Endothelial cell (in vitro differentiated cells): ENCODE measurements around the gene DGCR2. TPM values are rescaled to one million over a fixed set of nuclear protein-coding genes. Genes with fewer than 3 reads are reported as not detected.

Experiments
- DNase-seq: peaks from one replicate; pipeline ENCODE4 v3.0.0; 2021; ENCODE audit warnings: low spot score
- H3K27ac Mint-ChIP-seq: one replicate; pipeline ENCODE4 v1.8.0; 2021; ENCODE audit warnings: mixed read lengths, inconsistent platforms; ENCODE audit not compliant: unreplicated experiment
- H3K27me3 Mint-ChIP-seq: one replicate; pipeline ENCODE4 v1.8.0; 2021; ENCODE audit warnings: mild to moderate bottlenecking, moderate library complexity, mixed read lengths, inconsistent platforms; ENCODE audit not compliant: unreplicated experiment
- H3K36me3 Mint-ChIP-seq: one replicate; pipeline ENCODE4 v1.8.0; 2021; ENCODE audit warnings: mild to moderate bottlenecking, low read depth, mixed read lengths, inconsistent platforms; ENCODE audit not compliant: unreplicated experiment
- H3K4me1 Mint-ChIP-seq: one replicate; pipeline ENCODE4 v1.8.0; 2021; ENCODE audit warnings: mild to moderate bottlenecking, mixed read lengths, inconsistent platforms; ENCODE audit not compliant: unreplicated experiment
- H3K4me3 Mint-ChIP-seq: one replicate; pipeline ENCODE4 v1.8.0; 2021; ENCODE audit warnings: mild to moderate bottlenecking, mixed read lengths, inconsistent platforms; ENCODE audit not compliant: unreplicated experiment
- H3K9me3 Mint-ChIP-seq: one replicate; pipeline ENCODE4 v1.8.0; 2021; ENCODE audit warnings: mixed read lengths, inconsistent platforms; ENCODE audit not compliant: unreplicated experiment
- CTCF ChIP-seq: fragments of 200-600 bp; sonication (generic); IDR thresholded peaks from one replicate; pipeline ENCODE4 v1.5.0; 2021; ENCODE audit warnings: antibody characterized with exemption; ENCODE audit not compliant: unreplicated experiment
- total RNA-seq: library from RNA; stranded (reverse); fragmentation: NEBNext Ultra II Directional; extraction: Animal tissue kit (Norgen Biotek cat#: 25700); gene quantifications from one replicate; pipeline ENCODE4 v1.2.1, GENCODE V29; 2021; ENCODE audit not compliant: unreplicated experiment

Gene DGCR2
- total RNA-seq, 1 donor from 2014 or later: 46.7 TPM

GRCh38 chr22:19044381-19044780, 77.8 kb downstream of the DGCR2 start:
- Mint-ChIP-seq H3K36me3 (peaks cover 16% of the 10 kb centered on the region), H3K9me3 (no peaks in the 10 kb centered on the region), H3K27ac (no peak overlapping the region), H3K27me3 (peaks cover 6% of the 10 kb centered on the region), H3K4me1 (no peaks in the 10 kb centered on the region), H3K4me3 (no peak overlapping the region)
- no peak for TF ChIP-seq CTCF
- DNase-seq: no peak

- H3K4me3 Mint-ChIP-seq: peak overlapping the region; percentile 56
- no peak for TF ChIP-seq CTCF
- H3K36me3 Mint-ChIP-seq: peaks cover 16% of the 10 kb centered on the region
- H3K4me1 Mint-ChIP-seq: no peaks in the 10 kb centered on the region
- no peaks in the 10 kb centered on the region for H3K9me3 Mint-ChIP-seq
- H3K27ac Mint-ChIP-seq: no peak overlapping the region
- H3K27me3 Mint-ChIP-seq: peaks cover 6% of the 10 kb centered on the region
- no peak for DNase-seq
Observed at GRCh38 chr22:19043121-19044085, 78.8 kb downstream of the DGCR2 start.

- Mint-ChIP-seq H3K4me1 (no peaks in the 10 kb centered on the region), H3K9me3 (no peaks in the 10 kb centered on the region), H3K27ac (peak overlapping the region; percentile 48), H3K4me3 (no peak overlapping the region), H3K36me3 (peaks cover 17% of the 10 kb centered on the region), H3K27me3 (peaks cover 6% of the 10 kb centered on the region)
- no peak for TF ChIP-seq CTCF
- no peak for DNase-seq
Observed at GRCh38 chr22:19042285-19043120, 79.7 kb downstream of the DGCR2 start.

DNA sequence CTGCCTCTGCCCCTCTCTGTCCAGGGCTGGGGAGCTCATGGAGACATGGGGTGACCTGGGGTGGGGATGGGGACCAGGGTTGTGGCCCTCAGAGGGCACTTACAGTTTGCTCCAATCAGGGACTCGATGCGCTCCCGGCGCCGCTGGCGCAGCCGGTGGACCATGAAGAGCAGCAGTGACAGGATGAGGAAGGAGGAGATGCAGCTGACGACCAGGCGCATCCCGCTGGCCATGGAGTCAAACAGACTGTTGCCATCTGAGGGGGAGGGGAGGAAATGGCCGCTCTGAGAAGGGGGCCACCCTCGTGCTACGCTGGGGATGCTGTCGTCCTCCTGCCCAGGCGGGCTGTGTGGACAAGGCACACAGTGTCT, 80.5 kb downstream of the DGCR2 start:
- Mint-ChIP-seq H3K27ac (no peak overlapping the region), H3K9me3 (no peaks in the 10 kb centered on the region), H3K27me3 (peaks cover 8% of the 10 kb centered on the region), H3K36me3 (peaks cover 19% of the 10 kb centered on the region), H3K4me3 (peak overlapping the region; percentile 29), H3K4me1 (no peaks in the 10 kb centered on the region)
- DNase-seq: no peak
- TF ChIP-seq CTCF: no peak
